GM18505 (cell line): ENCODE results near the gene LAMB4.

Source experiments
- ATAC-seq: cut with Tn5 transposase; IDR thresholded peaks from one replicate; pipeline ENCODE4 v1.9.1; 2021; ENCODE audit not compliant: unreplicated experiment
- POLR2A ChIP-seq: IDR thresholded peaks from 4 replicates; pipeline ENCODE4 v1.6.1; 2011; ENCODE audit warnings: borderline replicate concordance; ENCODE audit not compliant: insufficient read depth, insufficient read length; ENCODE audit errors: extremely low read depth

LAMB4 gene

GRCh38 chr7:108152198-108152597 lies 22.0 kb upstream of the LAMB4 start:
- no peak for TF ChIP-seq POLR2A
- no peak for ATAC-seq

GRCh38 chr7:108149908-108150307 lies 19.7 kb upstream of the LAMB4 start:
- no peak for ATAC-seq
- TF ChIP-seq POLR2A: no peak

- no peak for ATAC-seq
- TF ChIP-seq POLR2A: no peak
Measured at GRCh38 chr7:108149119-108149518, 19.0 kb upstream of the LAMB4 start.

- TF ChIP-seq POLR2A: no peak
Measured at GRCh38 chr7:108147031-108147563, 16.9 kb upstream of the LAMB4 start.

GRCh38 chr7:108146070-108146842 lies 16.1 kb upstream of the LAMB4 start:
- no peak for TF ChIP-seq POLR2A
- ATAC-seq: no peak

More at GRCh38 chr7:108147031-108147563, 16.9 kb upstream of the LAMB4 start:
- ATAC-seq: no peak

GRCh38 chr7:108145401-108145800 lies 15.2 kb upstream of the LAMB4 start:
- no peak for ATAC-seq
- no peak for TF ChIP-seq POLR2A

- no peak for ATAC-seq
- no peak for TF ChIP-seq POLR2A
Measured at GRCh38 chr7:108144931-108145330, 14.8 kb upstream of the LAMB4 start.

GRCh38 chr7:108143658-108144420 lies 13.7 kb upstream of the LAMB4 start:
- no peak for TF ChIP-seq POLR2A
- no peak for ATAC-seq

- no peak for ATAC-seq
- no peak for TF ChIP-seq POLR2A
Measured at GRCh38 chr7:108142675-108143259, 12.6 kb upstream of the LAMB4 start.

GRCh38 chr7:108142180-108142579 lies 12.0 kb upstream of the LAMB4 start:
- TF ChIP-seq POLR2A: no peak
- ATAC-seq: no peak

- TF ChIP-seq POLR2A: no peak
- no peak for ATAC-seq
Measured at GRCh38 chr7:108140671-108141070, 10.5 kb upstream of the LAMB4 start.

- ATAC-seq: no peak
- no peak for TF ChIP-seq POLR2A
Measured at GRCh38 chr7:108138911-108139310, 8.8 kb upstream of the LAMB4 start.

GRCh38 chr7:108137993-108138392 lies 7.8 kb upstream of the LAMB4 start:
- no peak for TF ChIP-seq POLR2A
- no peak for ATAC-seq
